ENCODE results near the gene SPRR2F. TPM values are rescaled to one million over a fixed set of nuclear protein-coding genes. Genes with fewer than 3 reads are reported as not detected.
A peak's percentile ranks its signal among the peaks of the same experiment; 100 is the strongest.
"Not testable (repeated sequence)": the region's sequence is repeated elsewhere in the genome, so short reads cannot be mapped to it uniquely, and the experiment has no call there.

Gene SPRR2F
- total RNA-seq, 1 donor from 2014 or later: not detected

GRCh38 chr1:153122831-153123421 is 9.6 kb upstream of the SPRR2F start:
- TF ChIP-seq, protein P1, sequence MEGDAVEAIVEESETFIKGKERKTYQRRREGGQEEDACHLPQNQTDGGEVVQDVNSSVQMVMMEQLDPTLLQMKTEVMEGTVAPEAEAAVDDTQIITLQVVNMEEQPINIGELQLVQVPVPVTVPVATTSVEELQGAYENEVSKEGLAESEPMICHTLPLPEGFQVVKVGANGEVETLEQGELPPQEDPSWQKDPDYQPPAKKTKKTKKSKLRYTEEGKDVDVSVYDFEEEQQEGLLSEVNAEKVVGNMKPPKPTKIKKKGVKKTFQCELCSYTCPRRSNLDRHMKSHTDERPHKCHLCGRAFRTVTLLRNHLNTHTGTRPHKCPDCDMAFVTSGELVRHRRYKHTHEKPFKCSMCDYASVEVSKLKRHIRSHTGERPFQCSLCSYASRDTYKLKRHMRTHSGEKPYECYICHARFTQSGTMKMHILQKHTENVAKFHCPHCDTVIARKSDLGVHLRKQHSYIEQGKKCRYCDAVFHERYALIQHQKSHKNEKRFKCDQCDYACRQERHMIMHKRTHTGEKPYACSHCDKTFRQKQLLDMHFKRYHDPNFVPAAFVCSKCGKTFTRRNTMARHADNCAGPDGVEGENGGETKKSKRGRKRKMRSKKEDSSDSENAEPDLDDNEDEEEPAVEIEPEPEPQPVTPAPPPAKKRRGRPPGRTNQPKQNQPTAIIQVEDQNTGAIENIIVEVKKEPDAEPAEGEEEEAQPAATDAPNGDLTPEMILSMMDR (IDR thresholded peaks at IDR 0.05; ENCODE audit: insufficient read depth, low read length, poor library complexity, severe bottlenecking): no peak
- H3K4me3 ChIP-seq (ENCODE audit: low read depth, low read length): no peak overlapping the region
- H3K36me3 ChIP-seq (ENCODE audit: control insufficient read depth, insufficient read depth, low read length): no peaks in the 10 kb centered on the region
- peak; percentile 12 for DNase-seq (ENCODE audit: low read depth)
- peaks cover 2% of the 10 kb centered on the region for H3K27me3 ChIP-seq (ENCODE audit: control insufficient read depth, insufficient read depth, low read length)

DNA sequence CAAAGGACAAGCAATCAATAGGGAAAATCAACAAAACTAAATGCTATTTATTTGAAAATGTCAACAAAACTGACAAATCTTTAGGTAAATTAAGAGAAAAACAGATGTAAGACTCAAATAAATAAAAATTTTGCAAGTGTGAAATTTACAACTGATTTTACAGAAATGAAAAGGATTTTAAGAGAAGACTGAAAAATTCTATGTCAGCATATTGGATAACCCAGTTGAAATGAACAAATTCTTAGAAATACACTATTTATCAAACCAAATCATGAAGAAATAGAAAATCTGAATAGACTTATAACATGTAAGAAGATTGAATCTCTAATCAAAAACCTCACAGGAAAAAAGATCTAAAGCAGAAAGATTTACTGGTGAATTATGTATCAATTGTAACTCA is 7.6 kb upstream of the SPRR2F start:
- Histone ChIP-seq H3K4me3 (ENCODE audit: low read depth, low read length) (no peak overlapping the region), H3K27me3 (ENCODE audit: control insufficient read depth, insufficient read depth, low read length) (peaks cover 2% of the 10 kb centered on the region), H3K36me3 (ENCODE audit: control insufficient read depth, insufficient read depth, low read length) (no peaks in the 10 kb centered on the region)
- DNase-seq (ENCODE audit: low read depth): no peak
- TF ChIP-seq, protein P1 (IDR thresholded peaks at IDR 0.05; ENCODE audit: insufficient read depth, low read length, poor library complexity, severe bottlenecking): no peak

GRCh38 chr1:153119491-153119971 is 6.2 kb upstream of the SPRR2F start:
- Histone ChIP-seq H3K4me3 (ENCODE audit: low read depth, low read length) (no peak overlapping the region), H3K36me3 (ENCODE audit: control insufficient read depth, insufficient read depth, low read length) (no peaks in the 10 kb centered on the region), H3K27me3 (ENCODE audit: control insufficient read depth, insufficient read depth, low read length) (no peaks in the 10 kb centered on the region)
- TF ChIP-seq, protein P1 (IDR thresholded peaks at IDR 0.05; ENCODE audit: insufficient read depth, low read length, poor library complexity, severe bottlenecking): no peak
- no peak for DNase-seq (ENCODE audit: low read depth)

DNA sequence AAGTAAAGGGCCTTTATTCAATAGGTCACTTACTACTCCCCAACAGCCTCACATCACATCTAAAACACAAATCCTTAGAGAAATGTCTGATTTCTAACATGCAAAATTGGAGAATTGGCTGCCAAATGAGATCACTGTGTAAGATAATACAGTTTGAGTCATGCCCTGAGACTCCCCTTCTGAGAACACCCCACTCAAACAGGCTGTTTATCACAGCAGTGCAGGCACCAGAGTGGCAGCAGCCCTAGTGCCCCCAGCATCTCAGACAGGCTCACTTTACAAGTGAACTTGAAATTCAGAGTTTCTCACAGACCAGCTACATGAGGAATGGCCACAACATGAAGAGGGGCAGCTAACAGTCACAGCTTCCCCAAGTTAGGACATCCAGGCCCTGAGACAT is 1.9 kb upstream of the SPRR2F start:
- not testable (repeated sequence) for H3K4me3 ChIP-seq (ENCODE audit: low read depth, low read length); DNase-seq (ENCODE audit: low read depth); H3K36me3 ChIP-seq (ENCODE audit: control insufficient read depth, insufficient read depth, low read length); H3K27me3 ChIP-seq (ENCODE audit: control insufficient read depth, insufficient read depth, low read length)

GRCh38 chr1:153112454-153112853 is 862 bp downstream of the SPRR2F start:
- H3K4me3 ChIP-seq (ENCODE audit: low read depth, low read length); DNase-seq (ENCODE audit: low read depth); H3K36me3 ChIP-seq (ENCODE audit: control insufficient read depth, insufficient read depth, low read length); H3K27me3 ChIP-seq (ENCODE audit: control insufficient read depth, insufficient read depth, low read length): not testable (repeated sequence)

DNA sequence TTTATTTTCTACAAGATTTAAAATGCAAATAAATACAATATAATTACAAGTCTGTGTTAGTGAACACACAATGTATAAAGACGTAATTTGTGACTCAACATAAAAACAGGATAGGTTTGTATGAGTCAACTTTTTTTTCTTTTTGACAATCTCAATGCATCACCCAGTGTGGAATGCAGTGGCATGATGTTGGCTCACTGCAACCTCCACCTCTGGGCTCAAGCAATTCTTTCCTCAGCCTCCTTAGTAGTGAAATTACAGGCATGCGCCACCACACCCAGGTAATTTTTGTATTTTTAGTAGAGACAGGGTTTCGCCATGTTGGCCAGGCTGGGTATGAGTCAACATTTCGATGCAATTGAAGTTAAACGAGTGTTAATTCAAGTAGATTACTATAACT is 13.1 kb downstream of the SPRR2F start:
- H3K4me3 ChIP-seq (ENCODE audit: low read depth, low read length): no peak overlapping the region
- TF ChIP-seq, protein P1 (IDR thresholded peaks at IDR 0.05; ENCODE audit: insufficient read depth, low read length, poor library complexity, severe bottlenecking): no peak
- DNase-seq (ENCODE audit: low read depth): peak; percentile 43

DNA sequence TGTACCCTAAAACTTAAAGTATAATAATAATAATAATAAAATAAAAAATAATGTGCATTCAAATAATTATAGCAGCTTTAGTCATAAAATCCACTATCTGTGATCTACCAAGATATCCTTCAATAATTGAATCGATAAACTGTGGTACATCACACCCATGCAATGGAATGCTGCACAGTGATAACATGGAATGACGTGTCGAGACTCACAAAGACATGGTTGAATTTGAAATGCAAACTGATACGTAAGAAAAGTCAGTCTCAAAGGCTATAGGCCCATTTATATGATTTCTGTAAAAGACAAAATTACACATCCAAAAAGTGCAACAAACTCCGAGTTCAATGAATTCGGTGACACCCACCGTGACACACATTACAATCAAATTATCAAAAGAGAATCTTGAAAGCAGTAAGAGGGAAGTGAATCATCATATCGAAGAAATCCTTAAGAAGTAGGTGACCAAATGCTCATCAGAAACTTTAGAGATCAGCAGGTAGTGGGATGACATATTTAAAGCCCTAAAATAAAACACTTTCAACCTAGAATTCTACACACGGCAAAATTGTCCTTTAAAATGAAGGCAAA is 13.8 kb downstream of the SPRR2F start:
- DNase-seq (ENCODE audit: low read depth): no peak
- no peaks in the 10 kb centered on the region for H3K27me3 ChIP-seq (ENCODE audit: control insufficient read depth, insufficient read depth, low read length)
- H3K4me3 ChIP-seq (ENCODE audit: low read depth, low read length): no peak overlapping the region
- TF ChIP-seq, protein P1 (IDR thresholded peaks at IDR 0.05; ENCODE audit: insufficient read depth, low read length, poor library complexity, severe bottlenecking): no peak
- H3K36me3 ChIP-seq (ENCODE audit: control insufficient read depth, insufficient read depth, low read length): no peaks in the 10 kb centered on the region

More for the DNA sequence above, 13.1 kb downstream of the SPRR2F start:
- no peaks in the 10 kb centered on the region for H3K36me3 ChIP-seq (ENCODE audit: control insufficient read depth, insufficient read depth, low read length)
- no peaks in the 10 kb centered on the region for H3K27me3 ChIP-seq (ENCODE audit: control insufficient read depth, insufficient read depth, low read length)

Data from kidney epithelial cell (primary cell).